H54 (cell line): Measurements from ENCODE around the gene MOSMO.
"Not testable (repeated sequence)": the region's sequence is repeated elsewhere in the genome, so short reads cannot be mapped to it uniquely, and the experiment has no call there.

Source experiments
- DNase-seq: peaks from one replicate; pipeline ENCODE4 v3.0.0; 2011; ENCODE audit warnings: low spot score, mixed read lengths; ENCODE audit not compliant: insufficient read length
- FAIRE-seq: peaks from 3 replicates; lab custom pipeline; 2011; peaks lifted over from hg19 to GRCh38; lab: Jason Lieb, UNC
- POLR2A ChIP-seq: IDR thresholded peaks from 2 replicates; pipeline ENCODE4 v1.6.1; 2011; ENCODE audit warnings: low read depth, mild to moderate bottlenecking, low read length

The MOSMO gene

DNA sequence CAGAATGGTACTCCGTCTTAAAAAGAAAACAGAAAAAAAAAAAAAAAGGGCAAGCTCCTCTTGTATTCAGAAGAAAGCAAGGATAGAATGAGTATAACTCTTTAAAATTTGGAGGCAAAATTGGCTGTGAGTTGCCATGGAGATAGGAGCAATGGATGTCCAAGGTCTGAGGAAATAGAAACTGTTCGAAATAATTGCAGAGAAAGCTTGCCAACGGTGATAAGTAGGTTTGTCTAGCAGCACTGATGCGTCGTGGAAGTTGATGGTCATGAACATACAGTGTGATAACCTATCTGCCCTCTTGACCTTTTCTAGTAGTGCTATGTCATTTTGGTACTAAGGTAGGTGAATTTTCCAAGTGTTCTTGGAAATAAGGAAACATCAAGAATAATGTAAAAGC is 3.0 kb downstream of the MOSMO start:
- FAIRE-seq (no peak), DNase-seq (no peak)
- TF ChIP-seq POLR2A, result no peak

DNA sequence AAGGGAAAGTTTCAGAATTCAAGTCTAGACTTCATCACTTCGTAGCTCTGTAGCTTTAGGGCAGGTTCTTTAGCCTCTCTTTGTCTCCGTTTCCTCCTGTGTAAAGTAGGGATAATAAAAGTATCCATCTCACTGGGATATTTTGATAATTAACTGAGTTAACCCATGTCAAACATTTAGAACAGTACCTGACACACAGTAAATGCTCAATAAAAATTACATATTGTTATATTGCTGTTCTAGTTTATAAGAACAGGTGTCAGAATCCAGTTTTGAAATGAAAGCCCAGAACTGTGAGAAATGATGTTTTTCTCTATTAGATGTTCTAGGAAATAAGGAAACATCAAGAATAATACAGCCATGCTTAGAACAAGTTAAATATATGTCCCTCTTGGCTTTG is 4.3 kb downstream of the MOSMO start:
- no peak for TF ChIP-seq POLR2A
- no peak for FAIRE-seq
- no peak for DNase-seq

DNA sequence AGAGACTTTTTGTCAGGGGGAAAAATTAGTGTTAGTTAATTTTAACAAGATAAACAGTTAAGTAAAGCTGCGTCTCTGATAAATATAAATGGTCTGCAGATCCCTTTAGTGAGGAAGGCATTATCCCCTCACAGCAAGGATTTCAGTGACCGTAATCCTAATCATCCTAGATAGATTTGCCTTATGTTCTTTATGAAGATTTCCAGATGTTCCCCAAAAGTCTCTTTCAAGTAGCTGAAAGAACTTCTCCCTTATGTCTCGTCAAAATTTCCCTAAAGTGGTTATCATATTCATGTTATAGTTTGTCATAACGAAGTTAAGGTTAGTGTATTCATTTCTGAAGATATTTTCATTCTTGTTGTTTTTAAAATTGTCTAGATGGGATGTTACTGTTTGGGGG is 5.6 kb downstream of the MOSMO start:
- DNase-seq, result no peak
- TF ChIP-seq POLR2A, result no peak
- no peak for FAIRE-seq

DNA sequence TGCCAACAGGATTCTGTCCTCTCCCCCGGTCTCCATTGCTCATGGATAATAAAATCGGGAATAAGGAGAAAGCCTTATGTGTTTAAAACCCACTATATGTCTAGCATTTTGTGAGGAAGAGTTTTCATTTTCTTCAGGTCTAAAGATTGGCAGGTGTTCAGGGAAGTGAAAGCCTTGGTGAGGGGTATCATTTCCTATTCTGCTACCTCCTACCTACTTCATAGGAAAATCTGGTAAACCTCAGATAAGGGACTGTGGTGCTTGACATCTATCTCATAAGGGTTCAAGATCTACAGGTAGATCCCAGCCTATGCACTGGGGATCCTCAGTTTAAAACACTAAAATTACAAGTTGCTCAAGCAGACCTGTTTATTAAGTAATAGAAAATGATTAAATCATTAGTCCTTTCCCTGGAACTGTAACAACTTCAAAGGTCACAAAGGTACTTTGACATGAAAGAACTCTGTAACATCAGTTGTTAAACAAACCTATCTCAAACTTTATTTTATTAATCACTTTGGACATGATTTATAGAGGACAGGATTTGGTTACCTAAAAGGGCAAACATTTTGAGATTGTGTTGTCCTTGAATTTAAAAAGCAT is 6.5 kb downstream of the MOSMO start:
- no peak for TF ChIP-seq POLR2A
- FAIRE-seq (no peak), DNase-seq (no peak)

DNA sequence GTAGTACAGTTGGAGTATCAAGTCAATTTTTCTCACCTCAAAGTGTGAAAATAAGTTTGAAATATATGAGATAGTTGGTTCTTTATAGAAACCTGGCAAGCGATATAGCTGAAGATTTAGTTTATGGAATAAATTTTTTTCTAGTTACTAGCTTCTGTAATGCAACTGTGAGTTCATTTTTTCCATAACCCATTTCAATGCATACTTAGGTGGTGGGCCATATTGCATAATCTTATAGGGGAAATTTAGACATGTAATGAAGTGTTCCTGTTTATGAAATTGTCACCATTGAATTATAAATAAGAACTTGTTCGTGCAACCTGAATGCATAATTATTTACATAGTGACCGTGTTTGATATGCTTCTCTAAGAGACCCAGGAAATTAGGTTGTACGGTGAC is 9.0 kb downstream of the MOSMO start:
- TF ChIP-seq POLR2A, result no peak
- DNase-seq (no peak), FAIRE-seq (peak; percentile 55)

DNA sequence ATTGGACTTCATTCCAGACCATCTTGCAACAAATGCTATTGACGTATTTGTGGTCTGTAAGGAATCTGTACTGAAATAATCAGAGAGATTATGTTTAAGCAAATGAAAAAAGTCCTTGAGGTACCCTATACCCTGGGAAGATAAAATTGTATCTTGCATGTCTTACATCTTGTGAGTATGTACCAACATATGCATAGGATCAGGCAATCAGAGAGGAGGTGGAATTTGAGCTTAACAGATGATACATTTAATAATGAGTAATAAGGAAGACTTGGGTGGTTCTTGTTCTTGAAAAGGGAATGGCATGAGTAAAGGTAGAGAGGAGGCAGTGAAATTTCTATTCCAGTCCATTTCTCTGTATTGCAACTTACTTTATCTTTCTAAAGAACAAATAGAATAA is 10.6 kb downstream of the MOSMO start:
- no peak for DNase-seq
- FAIRE-seq, result no peak
- TF ChIP-seq POLR2A, result no peak

DNA sequence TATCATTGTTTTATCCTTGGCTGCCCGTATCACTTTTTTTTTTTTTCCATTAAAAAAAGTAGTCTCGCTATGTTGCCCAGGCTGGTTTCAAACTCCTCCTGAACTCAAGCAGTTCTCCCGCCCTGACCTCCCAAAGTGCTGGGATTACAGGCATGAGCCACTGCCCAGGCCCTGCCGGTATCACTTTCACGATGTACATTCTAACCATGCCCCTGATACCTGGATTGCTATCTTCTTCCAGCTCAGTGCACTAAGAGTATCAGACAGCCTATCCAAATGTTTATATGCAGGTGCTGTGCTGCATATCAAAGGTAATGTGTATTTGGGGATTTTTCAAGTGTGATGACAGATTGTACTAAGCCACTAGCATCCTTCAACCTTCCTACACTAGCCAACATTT is 14.2 kb downstream of the MOSMO start:
- DNase-seq (no peak), FAIRE-seq (peak; percentile 81)
- no peak for TF ChIP-seq POLR2A

DNA sequence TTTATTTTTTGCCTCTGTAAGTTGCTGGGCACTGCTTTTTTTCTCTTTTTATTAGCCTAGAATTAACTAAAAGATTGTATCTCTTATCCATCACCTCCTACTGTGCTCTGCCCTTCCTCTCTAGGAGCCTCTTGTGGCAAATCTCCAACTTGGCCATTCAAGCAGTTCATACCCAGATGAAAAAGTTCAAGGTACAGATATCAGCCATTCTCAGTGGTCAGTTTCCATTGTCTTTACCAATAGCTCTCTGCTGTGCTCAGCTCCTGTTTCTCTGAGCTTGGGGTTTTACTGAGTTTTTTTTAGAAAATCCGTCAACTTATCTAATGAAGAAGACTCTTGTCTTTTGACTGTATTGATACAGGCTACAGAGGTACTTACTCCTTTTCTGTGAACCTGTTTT is 15.6 kb downstream of the MOSMO start:
- DNase-seq (no peak), FAIRE-seq (no peak)
- no peak for TF ChIP-seq POLR2A

DNA sequence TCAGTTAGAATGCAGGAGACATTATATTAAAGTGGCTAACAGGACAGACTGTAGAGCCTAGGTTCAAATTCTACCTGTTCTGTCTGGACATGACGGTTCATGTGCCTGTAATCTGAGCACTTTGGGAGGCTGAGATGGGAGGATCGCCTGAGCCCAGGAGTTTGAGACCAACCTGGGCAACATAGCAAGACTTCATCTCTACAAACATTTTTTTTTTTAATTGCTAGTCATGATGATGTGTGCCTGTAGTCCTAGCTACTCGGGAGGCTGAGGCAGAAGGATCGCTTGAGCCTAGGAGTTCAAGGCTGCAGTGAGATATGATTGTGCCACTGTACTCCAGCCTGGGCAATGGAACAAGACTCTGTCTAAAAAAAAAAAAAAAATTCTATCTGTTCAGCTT is 16.9 kb downstream of the MOSMO start:
- not testable (repeated sequence) for DNase-seq, FAIRE-seq

DNA sequence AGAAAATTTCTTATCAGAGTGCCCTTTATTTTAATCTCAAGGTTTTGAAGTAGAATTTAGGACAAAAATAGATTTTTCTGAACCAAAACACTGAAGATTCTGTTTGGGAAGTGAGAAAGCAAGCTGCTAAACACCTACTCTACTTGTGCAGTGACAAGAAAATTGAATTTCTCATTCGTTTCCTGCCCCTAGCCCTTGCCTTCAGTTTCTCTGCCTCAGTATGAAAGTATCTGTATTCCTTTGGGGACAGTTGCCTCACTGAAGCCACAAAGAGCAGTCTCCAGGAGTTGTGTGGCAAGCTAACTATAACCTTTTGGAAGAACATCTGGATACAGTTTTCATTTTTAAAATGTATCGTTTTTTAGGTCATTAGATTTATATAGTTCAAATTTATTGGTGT is 19.7 kb downstream of the MOSMO start:
- no peak for TF ChIP-seq POLR2A
- no peak for DNase-seq
- peak; percentile 15 for FAIRE-seq

DNA sequence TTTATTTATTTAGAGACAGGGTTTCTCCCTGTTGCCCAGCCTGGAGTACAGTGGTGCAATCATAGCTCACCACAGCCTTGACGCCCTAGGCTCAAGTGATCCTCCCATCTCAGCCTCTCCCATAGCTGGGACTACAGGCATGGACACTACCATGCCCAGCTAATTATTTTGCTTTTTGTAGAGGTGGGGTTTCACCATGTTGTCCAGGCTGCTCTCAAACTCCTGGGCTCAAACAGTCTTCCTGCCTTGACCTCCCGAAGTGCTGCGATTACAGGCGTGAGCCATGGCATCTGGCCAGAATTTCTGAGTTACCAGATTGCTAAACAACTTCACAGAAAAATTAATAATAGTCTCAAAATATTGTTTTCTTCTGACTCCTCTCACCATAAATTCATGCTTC is 21.7 kb downstream of the MOSMO start:
- no peak for TF ChIP-seq POLR2A
- FAIRE-seq (no peak), DNase-seq (no peak)

DNA sequence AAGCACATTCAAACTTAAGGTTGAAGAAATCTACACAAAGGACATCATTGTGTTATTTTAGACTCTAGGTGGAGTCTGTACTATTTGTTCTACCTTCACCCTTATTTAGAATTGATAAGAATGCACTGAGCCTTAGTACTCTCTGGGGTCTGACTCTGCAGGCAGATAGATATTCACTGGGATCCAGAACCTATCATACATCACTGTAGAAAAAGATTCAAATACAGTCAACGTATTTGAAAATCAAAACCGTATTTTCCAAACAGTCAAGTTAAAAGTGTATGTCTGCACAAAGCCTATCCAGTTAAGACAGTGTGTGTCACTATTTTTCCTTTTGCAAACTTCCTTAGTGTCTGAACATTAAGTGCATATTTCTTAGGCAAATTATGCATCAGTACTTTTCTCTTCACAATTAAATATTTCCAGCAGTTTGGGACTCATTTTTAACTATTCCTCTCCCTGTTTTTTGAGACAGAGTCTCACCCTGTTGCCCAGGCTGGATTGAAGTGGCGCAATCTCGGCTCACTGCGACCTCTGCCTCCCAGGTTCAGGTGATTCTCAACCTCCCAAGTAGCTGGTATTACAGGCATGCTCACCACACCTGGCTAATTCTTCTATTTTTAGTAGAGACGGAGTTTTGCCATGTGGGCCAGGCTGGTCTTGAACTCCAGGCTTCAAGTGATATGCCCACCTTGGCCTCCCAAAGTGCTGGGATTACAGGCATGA is 22.3 kb downstream of the MOSMO start:
- DNase-seq (no peak), FAIRE-seq (peak; percentile 11)
- no peak for TF ChIP-seq POLR2A

DNA sequence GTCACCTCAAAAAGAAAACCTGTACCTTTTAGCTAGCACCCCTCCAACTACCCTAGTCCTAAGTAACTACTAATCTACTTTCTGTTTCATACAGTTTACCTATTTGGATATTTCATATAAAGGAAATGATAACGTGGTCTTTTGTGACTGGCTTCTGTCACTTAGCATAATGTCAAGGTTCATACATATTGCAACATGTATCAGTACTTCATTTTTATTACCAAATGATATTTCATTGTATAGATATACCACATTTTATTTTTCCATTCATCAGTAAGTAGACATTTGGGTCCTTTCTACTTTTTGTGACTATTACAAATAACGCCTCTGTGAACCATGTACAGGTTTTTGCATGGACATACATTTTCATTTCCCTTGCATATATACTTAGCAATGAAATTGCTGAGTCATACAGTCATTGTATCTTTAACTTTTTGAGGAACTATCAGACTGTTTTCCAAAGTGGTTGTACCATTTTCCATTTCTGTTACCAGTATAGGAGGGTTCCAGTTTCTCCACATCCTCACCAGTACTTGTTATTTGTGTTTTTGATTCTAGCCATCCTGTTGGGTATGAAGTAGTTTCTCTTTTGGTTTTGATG is 23.7 kb downstream of the MOSMO start:
- no peak for TF ChIP-seq POLR2A
- FAIRE-seq (peak; percentile 64), DNase-seq (no peak)

DNA sequence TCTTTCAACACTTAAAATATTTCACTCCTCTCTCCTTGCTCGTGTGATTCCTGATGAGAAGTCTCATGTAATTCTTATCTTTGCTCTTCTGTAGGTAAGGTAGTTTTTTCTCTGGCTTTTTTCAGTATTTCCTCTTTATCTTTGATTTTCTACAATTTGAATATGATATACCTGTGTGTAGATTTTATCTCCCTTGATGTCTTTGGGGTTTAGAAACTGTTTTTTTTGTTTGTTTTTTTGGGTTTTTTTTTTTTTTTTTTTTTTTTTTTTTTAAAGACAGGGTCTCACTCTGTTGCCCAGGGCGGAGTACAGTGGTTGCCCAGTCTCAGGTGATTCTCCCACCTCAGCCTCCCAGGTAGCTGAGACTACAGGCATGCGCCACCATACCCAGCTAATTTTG is 26.6 kb downstream of the MOSMO start:
- no peak for TF ChIP-seq POLR2A
- FAIRE-seq (no peak), DNase-seq (no peak)

DNA sequence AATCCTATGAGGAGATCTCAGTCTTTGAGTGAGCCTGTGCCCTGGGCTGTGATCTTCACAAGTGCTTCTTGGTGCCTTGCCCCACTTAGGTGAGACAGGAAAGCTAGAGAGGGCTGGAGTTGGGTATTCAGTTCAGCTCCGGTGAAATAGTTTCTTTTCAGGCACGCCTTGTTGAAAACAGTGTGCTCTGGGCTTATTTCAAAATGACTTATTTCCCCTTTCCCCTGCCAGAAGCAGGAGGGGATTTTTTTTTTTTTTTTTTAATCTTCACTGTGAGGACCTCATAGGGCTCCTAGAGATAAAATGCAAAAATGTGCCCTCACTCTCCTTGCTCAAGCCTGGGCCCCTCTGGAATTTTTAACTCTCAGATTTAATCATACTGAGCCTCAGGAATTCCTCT is 27.2 kb downstream of the MOSMO start:
- no peak for DNase-seq
- FAIRE-seq, result no peak
- TF ChIP-seq POLR2A, result no peak

DNA sequence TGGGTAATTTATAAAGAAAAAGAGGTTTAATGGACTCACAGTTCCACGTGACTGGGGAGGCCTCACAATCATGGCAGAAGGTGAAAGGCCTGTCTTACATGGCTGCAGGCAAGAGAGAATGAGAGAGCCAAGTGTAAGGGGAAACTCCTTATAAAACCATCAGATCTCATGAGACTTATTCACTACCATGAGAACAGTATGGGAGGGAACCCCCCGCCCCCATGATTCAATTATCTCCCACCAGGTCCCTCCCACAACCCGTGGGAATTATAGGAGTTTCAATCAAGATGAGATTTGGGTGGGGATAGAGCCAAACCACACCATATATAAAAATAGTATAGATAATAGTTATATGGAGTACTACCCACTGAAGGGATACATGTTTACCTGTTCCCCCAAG is 36.0 kb downstream of the MOSMO start:
- FAIRE-seq, DNase-seq: not testable (repeated sequence)

DNA sequence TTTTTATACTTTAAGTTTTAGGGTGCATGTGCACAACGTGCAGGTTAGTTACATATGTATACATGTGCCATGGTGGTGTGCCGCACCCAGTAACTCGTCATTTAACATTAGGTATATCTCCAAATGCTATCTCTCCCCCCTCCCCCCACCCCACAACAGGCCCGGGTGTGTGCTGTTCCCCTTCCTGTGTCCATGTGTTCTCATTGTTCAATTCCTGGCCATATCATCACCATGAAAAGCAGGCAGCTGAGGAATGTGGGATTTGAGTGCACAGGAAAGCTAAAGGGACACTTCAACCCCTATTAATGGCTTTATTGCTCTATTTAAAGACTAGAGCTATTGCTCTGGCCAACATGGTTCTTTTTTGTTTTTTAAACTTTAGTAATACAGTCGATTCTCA is 38.0 kb downstream of the MOSMO start:
- not testable (repeated sequence) for DNase-seq, FAIRE-seq
